HG02642 (cell line): ENCODE results near the gene CHGA.

Experiments
- ATAC-seq: cut with Tn5 transposase; IDR thresholded peaks from one replicate; pipeline ENCODE4 v1.9.1; 2021; ENCODE audit warnings: mild to moderate bottlenecking; ENCODE audit not compliant: unreplicated experiment, poor library complexity

Gene CHGA

GRCh38 chr14:92902726-92903125 is 20.2 kb upstream of the CHGA start:
- ATAC-seq, result no peak

- ATAC-seq, result no peak
Observed at GRCh38 chr14:92903359-92903758, 19.6 kb upstream of the CHGA start.

GRCh38 chr14:92905667-92906066 is 17.3 kb upstream of the CHGA start:
- no peak for ATAC-seq

DNA sequence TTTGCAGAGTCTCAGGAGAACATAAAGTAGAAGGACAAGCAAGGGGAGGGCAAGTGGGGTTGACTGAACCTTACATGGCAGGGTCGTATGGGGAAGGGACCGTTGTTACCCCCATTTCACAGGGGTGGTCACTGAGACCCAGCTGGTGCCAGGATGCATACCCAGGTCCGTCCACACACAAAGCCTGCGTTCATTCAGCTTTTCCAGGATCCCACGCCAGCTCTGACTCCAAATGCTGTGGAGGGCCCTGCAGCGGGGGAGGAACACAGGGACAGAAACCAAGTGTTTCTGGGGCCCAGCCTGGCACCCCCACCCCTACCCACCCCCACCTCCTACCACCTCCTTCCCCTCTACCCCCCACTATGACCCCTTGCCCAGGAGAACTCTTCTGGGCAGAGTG is 16.5 kb upstream of the CHGA start:
- no peak for ATAC-seq

GRCh38 chr14:92906823-92907222 is 16.1 kb upstream of the CHGA start:
- ATAC-seq, result no peak

DNA sequence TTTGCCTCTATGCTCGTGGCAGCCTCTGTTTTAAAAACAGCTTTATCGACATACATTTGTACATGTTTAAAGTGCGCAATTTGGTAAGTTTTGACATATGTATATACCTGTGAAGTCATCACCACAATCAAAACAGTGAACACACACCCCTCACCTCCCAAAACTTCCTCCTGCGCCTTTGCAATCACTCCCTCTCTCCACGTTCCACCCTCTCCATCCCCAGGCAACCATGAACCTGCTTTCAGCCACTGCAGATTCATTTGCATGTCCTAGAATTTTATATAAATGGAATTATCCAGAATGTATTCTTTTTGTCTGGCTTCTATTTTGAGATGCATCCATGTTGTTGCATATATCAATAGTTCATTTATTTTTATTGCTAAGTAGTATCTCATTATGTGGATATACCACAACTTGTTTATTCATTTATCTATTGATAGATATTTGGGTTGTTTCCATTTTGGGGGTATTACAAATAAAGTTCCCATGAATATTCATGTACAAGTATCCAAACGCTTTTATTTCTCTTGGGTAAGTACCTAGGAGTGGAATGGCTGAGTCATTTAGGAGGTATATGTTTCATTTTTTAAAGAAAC is 15.5 kb upstream of the CHGA start:
- ATAC-seq, result no peak

- no peak for ATAC-seq
Observed at GRCh38 chr14:92914087-92914656, 8.8 kb upstream of the CHGA start.

GRCh38 chr14:92916201-92916600 is 6.7 kb upstream of the CHGA start:
- ATAC-seq, result no peak

GRCh38 chr14:92917041-92917940 is 5.7 kb upstream of the CHGA start:
- ATAC-seq, result no peak

DNA sequence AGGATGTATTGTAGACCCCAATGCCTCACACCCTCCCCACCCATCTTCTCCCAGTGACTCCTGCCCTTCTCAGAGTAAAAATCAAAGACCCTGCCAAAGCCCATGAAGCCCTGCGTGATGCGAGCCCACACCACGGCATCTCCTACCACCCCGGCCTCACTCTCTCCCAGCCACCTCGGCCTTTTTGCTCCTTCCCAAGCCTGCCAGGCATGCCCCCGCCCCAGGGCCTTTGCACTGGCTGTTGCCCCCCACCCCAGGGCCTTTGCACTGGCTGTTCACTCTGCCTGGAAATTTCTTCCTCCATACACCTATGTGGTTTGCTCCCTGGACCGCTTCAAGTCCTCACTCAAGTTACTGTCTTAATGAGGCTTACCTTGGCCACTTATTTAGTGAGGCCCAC is 5.0 kb upstream of the CHGA start:
- no peak for ATAC-seq

DNA sequence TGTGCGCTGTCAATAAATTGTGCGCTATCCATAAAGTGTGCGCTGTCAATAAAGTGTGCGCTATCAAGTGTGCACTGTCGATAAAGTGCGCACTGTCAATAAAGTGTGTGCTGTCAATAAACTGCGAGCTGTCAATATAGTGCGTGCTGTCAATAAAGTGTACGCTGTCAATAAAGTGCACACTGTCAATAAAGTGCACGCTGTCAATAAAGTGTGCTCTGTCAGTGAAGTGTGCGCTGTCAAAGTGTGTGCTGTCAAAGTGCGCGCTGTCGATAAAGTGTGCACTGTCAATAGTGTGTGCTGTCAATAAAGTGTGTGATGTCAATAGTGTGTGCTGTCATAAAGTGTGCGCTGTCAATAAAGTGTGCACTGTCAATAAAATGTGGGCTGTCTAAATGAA is 2.9 kb upstream of the CHGA start:
- no peak for ATAC-seq

DNA sequence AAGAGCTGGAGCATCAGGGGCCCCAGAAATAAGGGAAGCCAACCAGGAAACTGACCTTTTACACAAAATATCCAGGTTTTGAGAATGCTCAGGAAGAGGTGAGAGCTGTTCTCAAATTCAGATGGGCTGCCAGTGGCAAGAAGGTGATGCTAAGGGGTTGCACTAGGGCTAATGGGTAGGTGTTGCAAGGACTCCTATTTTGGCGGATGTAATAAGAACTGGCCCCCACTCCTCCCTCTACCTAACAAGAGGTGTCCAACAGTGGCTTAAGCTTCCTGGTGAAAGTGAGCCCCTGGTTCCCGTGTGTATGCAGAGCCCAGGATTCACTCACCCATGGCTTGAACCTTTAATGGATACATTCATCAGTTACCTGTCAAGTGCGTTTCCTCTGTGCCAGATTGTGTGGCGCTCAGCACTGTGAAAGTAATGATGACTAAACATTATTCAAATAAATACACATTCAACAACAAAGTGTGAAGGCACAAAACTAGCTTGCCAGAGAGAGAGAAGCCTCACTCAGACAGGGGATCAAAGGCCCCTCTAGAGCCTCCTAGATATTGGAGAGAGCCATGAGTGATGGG is 705 bp upstream of the CHGA start:
- no peak for ATAC-seq

DNA sequence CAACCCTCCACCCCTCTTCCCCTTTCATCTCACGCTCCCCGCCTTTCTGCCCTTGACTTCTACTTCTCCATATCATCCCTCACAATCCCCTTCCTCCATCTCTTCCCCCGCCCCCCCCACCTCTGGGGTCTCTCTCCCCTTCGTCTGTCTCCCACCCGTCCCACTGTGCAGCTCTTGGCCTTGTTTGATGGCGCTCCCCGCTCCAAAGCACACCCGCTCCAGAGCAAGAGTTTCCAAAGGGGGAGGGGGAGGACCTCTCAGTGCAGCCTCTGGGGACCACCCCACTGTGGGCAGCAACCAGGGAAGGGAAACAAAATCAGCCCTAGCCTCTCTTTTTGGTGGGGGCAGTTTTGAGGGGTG is 774 bp downstream of the CHGA start:
- ATAC-seq, result no peak

DNA sequence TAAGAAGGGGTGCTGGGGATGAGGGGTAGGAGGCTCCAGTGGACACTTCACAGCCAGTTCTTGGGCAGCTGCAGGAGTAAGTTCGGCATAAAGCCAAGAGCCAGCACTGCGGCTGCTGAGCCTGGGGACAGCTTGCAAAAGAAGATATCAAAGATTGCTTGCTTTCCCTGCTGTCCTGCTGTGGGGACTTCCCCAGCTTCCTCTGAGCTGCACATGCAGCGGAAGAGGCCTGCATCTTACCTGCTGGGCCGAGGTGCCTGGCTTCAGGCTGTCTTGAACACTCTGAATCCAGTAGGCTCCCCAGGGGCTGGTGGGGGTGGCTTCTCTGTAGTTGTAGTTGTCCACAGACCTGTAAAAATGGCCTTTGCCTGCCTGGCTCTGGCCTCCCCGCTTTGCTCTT is 1.3 kb downstream of the CHGA start:
- no peak for ATAC-seq

GRCh38 chr14:92925446-92925845 is 2.5 kb downstream of the CHGA start:
- ATAC-seq, result no peak

- ATAC-seq, result no peak
Observed at GRCh38 chr14:92926180-92926845, 3.4 kb downstream of the CHGA start.

- ATAC-seq, result no peak
Observed at GRCh38 chr14:92926931-92927330, 4.0 kb downstream of the CHGA start.

GRCh38 chr14:92927349-92928257 is 4.7 kb downstream of the CHGA start:
- ATAC-seq, result no peak

GRCh38 chr14:92928258-92928629 is 5.3 kb downstream of the CHGA start:
- ATAC-seq, result no peak
